T-helper 1 cell treated with Interleukin-12 subunit alpha and Interleukin-12 subunit beta and Interleukin-4 antibody, amounts not matched to agents 30 μg/mL and 1 μg/mL, for 36 hours (primary cell): Measurements from ENCODE around the gene ST3GAL3.

Experiments used
- H3K27ac Mint-ChIP-seq: one replicate; pipeline ENCODE4 v1.8.0; 2021; ENCODE audit warnings: mild to moderate bottlenecking, mixed read lengths
- H3K27me3 Mint-ChIP-seq: one replicate; pipeline ENCODE4 v1.8.0; 2021; ENCODE audit warnings: low read depth, mixed read lengths
- H3K36me3 Mint-ChIP-seq: one replicate; pipeline ENCODE4 v1.8.0; 2021; ENCODE audit warnings: low read depth, mixed read lengths
- H3K4me1 Mint-ChIP-seq: one replicate; pipeline ENCODE4 v1.8.0; 2021; ENCODE audit warnings: low read depth, mixed read lengths
- H3K4me3 Mint-ChIP-seq: one replicate; pipeline ENCODE4 v1.8.0; 2021; ENCODE audit warnings: mild to moderate bottlenecking, moderate library complexity, mixed read lengths
- H3K9me3 Mint-ChIP-seq: one replicate; pipeline ENCODE4 v1.8.0; 2021; ENCODE audit warnings: mixed read lengths

The ST3GAL3 gene

GRCh38 chr1:43879996-43880395 lies 172.7 kb downstream of the ST3GAL3 start:
- H3K4me1 Mint-ChIP-seq: no peaks in the 10 kb centered on the region
- no peak overlapping the region for H3K4me3 Mint-ChIP-seq
- H3K27me3 Mint-ChIP-seq: no peaks in the 10 kb centered on the region
- no peaks in the 10 kb centered on the region for H3K36me3 Mint-ChIP-seq
- no peak overlapping the region for H3K27ac Mint-ChIP-seq
- H3K9me3 Mint-ChIP-seq: no peaks in the 10 kb centered on the region

DNA sequence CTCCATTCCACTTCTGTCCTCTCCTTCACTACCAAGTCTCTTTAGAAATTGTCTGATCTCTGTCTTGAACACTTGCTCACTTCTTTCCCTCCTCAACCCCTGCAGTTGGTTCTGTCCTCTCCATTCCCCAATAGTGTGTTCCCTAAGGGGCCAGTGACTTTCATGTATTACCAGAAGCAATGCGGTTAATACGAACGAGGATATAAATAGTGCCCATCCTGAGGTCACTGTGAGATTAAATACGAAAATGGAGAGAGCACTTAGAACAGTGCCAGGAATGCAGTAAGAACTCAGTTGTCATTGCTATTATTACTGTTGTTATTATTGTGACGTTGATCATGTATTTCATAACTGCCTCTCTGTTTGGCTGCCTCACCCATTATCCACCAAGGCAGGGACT lies 173.3 kb downstream of the ST3GAL3 start:
- H3K36me3 Mint-ChIP-seq: no peaks in the 10 kb centered on the region
- H3K4me3 Mint-ChIP-seq: no peak overlapping the region
- H3K4me1 Mint-ChIP-seq: peaks cover under 1% of the 10 kb centered on the region
- no peaks in the 10 kb centered on the region for H3K9me3 Mint-ChIP-seq
- no peak overlapping the region for H3K27ac Mint-ChIP-seq
- H3K27me3 Mint-ChIP-seq: no peaks in the 10 kb centered on the region

- H3K4me3 Mint-ChIP-seq: no peak overlapping the region
- no peaks in the 10 kb centered on the region for H3K27me3 Mint-ChIP-seq
- H3K4me1 Mint-ChIP-seq: peaks cover 2% of the 10 kb centered on the region
- no peaks in the 10 kb centered on the region for H3K9me3 Mint-ChIP-seq
- H3K36me3 Mint-ChIP-seq: no peaks in the 10 kb centered on the region
- H3K27ac Mint-ChIP-seq: no peak overlapping the region
Measured at GRCh38 chr1:43881415-43881814, 174.1 kb downstream of the ST3GAL3 start.

GRCh38 chr1:43882763-43883162 lies 175.4 kb downstream of the ST3GAL3 start:
- Mint-ChIP-seq H3K4me3 (no peak overlapping the region), H3K27ac (no peak overlapping the region), H3K9me3 (no peaks in the 10 kb centered on the region), H3K27me3 (no peaks in the 10 kb centered on the region), H3K36me3 (no peaks in the 10 kb centered on the region), H3K4me1 (peaks cover 2% of the 10 kb centered on the region)

- Mint-ChIP-seq H3K4me3 (no peak overlapping the region), H3K4me1 (peaks cover 2% of the 10 kb centered on the region), H3K9me3 (no peaks in the 10 kb centered on the region), H3K36me3 (no peaks in the 10 kb centered on the region), H3K27ac (no peak overlapping the region), H3K27me3 (no peaks in the 10 kb centered on the region)
Measured at GRCh38 chr1:43883321-43883720, 176.0 kb downstream of the ST3GAL3 start.

DNA sequence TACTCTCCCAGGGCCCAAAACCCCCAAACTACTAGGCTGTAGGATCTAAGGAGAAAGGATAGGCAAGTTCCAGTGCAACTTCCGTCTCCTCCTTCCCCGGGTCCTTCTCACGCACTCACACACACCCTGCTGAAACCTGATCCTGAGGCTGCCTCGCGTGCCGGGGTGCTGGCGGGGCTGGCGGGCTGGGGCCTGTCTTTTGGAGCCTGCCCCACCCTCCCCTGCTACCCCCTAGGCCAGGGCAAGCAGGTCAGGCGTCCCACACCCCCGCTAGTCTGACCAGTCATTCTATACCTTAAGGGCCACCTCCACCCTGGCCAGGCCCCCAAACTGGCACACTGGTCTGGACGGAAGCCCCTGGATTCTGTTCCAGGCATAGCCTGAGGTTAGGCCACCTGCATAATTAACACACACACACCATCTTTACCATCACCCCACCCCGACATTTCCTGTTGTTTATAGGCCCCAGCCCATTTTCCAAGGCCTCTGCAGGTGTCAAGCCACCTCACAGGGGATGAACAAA lies 178.0 kb downstream of the ST3GAL3 start:
- Mint-ChIP-seq H3K27ac (peak overlapping the region; percentile 21), H3K27me3 (no peaks in the 10 kb centered on the region), H3K4me1 (peaks cover 2% of the 10 kb centered on the region), H3K36me3 (no peaks in the 10 kb centered on the region), H3K9me3 (no peaks in the 10 kb centered on the region), H3K4me3 (no peak overlapping the region)

GRCh38 chr1:43887748-43888147 lies 180.4 kb downstream of the ST3GAL3 start:
- Mint-ChIP-seq H3K27ac (no peak overlapping the region), H3K4me1 (peaks cover 2% of the 10 kb centered on the region), H3K9me3 (no peaks in the 10 kb centered on the region), H3K27me3 (no peaks in the 10 kb centered on the region), H3K36me3 (no peaks in the 10 kb centered on the region), H3K4me3 (no peak overlapping the region)

GRCh38 chr1:43890815-43891214 lies 183.5 kb downstream of the ST3GAL3 start:
- H3K27ac Mint-ChIP-seq: no peak overlapping the region
- no peaks in the 10 kb centered on the region for H3K36me3 Mint-ChIP-seq
- H3K9me3 Mint-ChIP-seq: no peaks in the 10 kb centered on the region
- no peaks in the 10 kb centered on the region for H3K27me3 Mint-ChIP-seq
- peaks cover 2% of the 10 kb centered on the region for H3K4me1 Mint-ChIP-seq
- no peak overlapping the region for H3K4me3 Mint-ChIP-seq

GRCh38 chr1:43893006-43893405 lies 185.7 kb downstream of the ST3GAL3 start:
- no peaks in the 10 kb centered on the region for H3K27me3 Mint-ChIP-seq
- H3K36me3 Mint-ChIP-seq: peaks cover under 1% of the 10 kb centered on the region
- no peaks in the 10 kb centered on the region for H3K9me3 Mint-ChIP-seq
- H3K4me3 Mint-ChIP-seq: no peak overlapping the region
- no peak overlapping the region for H3K27ac Mint-ChIP-seq
- peaks cover 2% of the 10 kb centered on the region for H3K4me1 Mint-ChIP-seq

GRCh38 chr1:43898981-43899380 lies 191.6 kb downstream of the ST3GAL3 start:
- H3K4me1 Mint-ChIP-seq: no peaks in the 10 kb centered on the region
- no peak overlapping the region for H3K4me3 Mint-ChIP-seq
- H3K27me3 Mint-ChIP-seq: no peaks in the 10 kb centered on the region
- H3K36me3 Mint-ChIP-seq: peaks cover 4% of the 10 kb centered on the region
- H3K9me3 Mint-ChIP-seq: no peaks in the 10 kb centered on the region
- H3K27ac Mint-ChIP-seq: no peak overlapping the region

GRCh38 chr1:43900386-43900785 lies 193.1 kb downstream of the ST3GAL3 start:
- Mint-ChIP-seq H3K4me1 (no peaks in the 10 kb centered on the region), H3K27ac (no peak overlapping the region), H3K27me3 (no peaks in the 10 kb centered on the region), H3K9me3 (no peaks in the 10 kb centered on the region), H3K36me3 (peaks cover 4% of the 10 kb centered on the region), H3K4me3 (no peak overlapping the region)

- H3K27ac Mint-ChIP-seq: no peak overlapping the region
- no peaks in the 10 kb centered on the region for H3K27me3 Mint-ChIP-seq
- no peaks in the 10 kb centered on the region for H3K4me1 Mint-ChIP-seq
- no peak overlapping the region for H3K4me3 Mint-ChIP-seq
- peaks cover 4% of the 10 kb centered on the region for H3K36me3 Mint-ChIP-seq
- H3K9me3 Mint-ChIP-seq: no peaks in the 10 kb centered on the region
Measured at GRCh38 chr1:43901196-43901961, 194.0 kb downstream of the ST3GAL3 start.

DNA sequence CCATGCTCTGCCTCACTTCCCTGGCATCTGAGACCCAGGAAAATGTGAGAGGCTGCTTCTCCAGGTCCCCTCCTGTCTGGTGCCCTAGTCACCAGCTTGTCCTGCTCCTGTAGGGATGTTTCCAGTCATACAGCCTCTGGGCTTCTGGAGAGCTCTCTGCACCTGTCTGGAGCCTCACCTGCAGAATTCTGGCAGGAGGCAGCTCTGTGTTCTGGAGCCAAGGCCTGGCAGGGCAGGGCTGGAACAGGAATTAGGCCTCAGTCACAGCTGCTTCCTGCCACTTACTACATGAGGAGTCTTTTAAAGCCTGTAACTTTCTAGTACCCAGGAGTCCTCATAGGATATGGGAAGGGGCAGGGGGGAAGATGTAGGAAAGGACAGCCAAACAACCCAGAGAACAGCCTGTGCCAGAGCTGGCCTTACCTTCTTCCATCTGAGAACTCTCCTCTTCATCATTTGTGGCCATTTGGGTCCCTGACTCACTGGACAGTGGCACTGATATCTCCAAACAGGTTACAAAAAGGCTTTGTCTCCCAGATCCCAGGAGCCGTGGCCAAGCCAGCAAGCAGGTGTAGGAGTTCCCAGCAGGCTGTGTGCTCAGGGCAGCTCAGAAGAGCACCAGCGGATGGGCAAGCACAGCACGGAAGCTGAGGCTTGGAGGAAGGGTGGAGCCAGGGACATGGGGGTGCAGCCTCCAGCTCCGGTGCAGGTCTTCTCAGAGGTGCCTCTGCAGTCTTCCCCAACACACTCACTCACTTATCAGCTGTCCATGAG lies 194.9 kb downstream of the ST3GAL3 start:
- H3K9me3 Mint-ChIP-seq: no peaks in the 10 kb centered on the region
- no peaks in the 10 kb centered on the region for H3K27me3 Mint-ChIP-seq
- H3K27ac Mint-ChIP-seq: no peak overlapping the region
- no peak overlapping the region for H3K4me3 Mint-ChIP-seq
- no peaks in the 10 kb centered on the region for H3K4me1 Mint-ChIP-seq
- H3K36me3 Mint-ChIP-seq: peaks cover 4% of the 10 kb centered on the region

- Mint-ChIP-seq H3K4me3 (no peak overlapping the region), H3K27me3 (no peaks in the 10 kb centered on the region), H3K9me3 (no peaks in the 10 kb centered on the region), H3K36me3 (peaks cover 2% of the 10 kb centered on the region), H3K4me1 (no peaks in the 10 kb centered on the region), H3K27ac (no peak overlapping the region)
Measured at GRCh38 chr1:43904660-43905551, 197.6 kb downstream of the ST3GAL3 start.
